Kidney (tissue), 14 donors: ENCODE measurements around the gene AMOTL2. TPM values are rescaled to one million over a fixed set of nuclear protein-coding genes. Genes with fewer than 3 reads are reported as not detected.
A peak's percentile ranks its signal among the peaks of the same experiment; 100 is the strongest.

Source experiments
- DNase-seq, 5 donors: peaks; one replicate each; pipeline ENCODE4 v3.0.0-alpha.2; 2013 to 2020
- FAIRE-seq: peaks from 2 replicates; lab custom pipeline; 2012; peaks lifted over from hg19 to GRCh38; lab: Jason Lieb, UNC
- H3K27ac ChIP-seq, 2 donors: one replicate each; pipeline ENCODE4 v1.7.0; 2013; ENCODE audit warnings: low read depth in 2 of 2, low read length in 2 of 2, inconsistent platforms in 1 of 2
- H3K27me3 ChIP-seq: one replicate; pipeline ENCODE4 v1.7.1; 2013; ENCODE audit warnings: low read length, inconsistent platforms; ENCODE audit not compliant: control insufficient read depth, insufficient read depth
- H3K36me3 ChIP-seq, 3 donors: one replicate each; pipeline versions ENCODE4 v1.7.0 to v1.7.1; 2013; ENCODE audit warnings: low read length in 3 of 3, control low read depth in 1 of 3, inconsistent platforms in 1 of 3; ENCODE audit not compliant: insufficient read depth in 3 of 3, control insufficient read depth in 2 of 3
- H3K4me1 ChIP-seq, 3 donors: one replicate each; pipeline versions ENCODE4 v1.7.0 to v1.7.1; 2013; ENCODE audit warnings: low read length in 3 of 3, inconsistent platforms in 1 of 3, low read depth in 1 of 3; ENCODE audit not compliant: control insufficient read depth in 2 of 3, insufficient read depth in 2 of 3
- H3K4me3 ChIP-seq, 3 donors: one replicate each; pipeline versions ENCODE4 v1.7.0 to v1.8.1; 2013; ENCODE audit warnings: low read length in 3 of 3, control low read depth in 1 of 3, inconsistent platforms in 1 of 3
- H3K9ac ChIP-seq, 3 donors: one replicate each; pipeline versions ENCODE4 v1.7.0 to v1.7.1; 2013; ENCODE audit warnings: low read length in 3 of 3, control low read depth in 1 of 3, inconsistent platforms in 1 of 3
- H3K9me3 ChIP-seq, 3 donors: one replicate each; pipeline versions ENCODE4 v1.7.0 to v1.7.1; 2013; ENCODE audit warnings: low read length in 3 of 3, control low read depth in 1 of 3, inconsistent platforms in 1 of 3; ENCODE audit not compliant: control insufficient read depth in 2 of 3, insufficient read depth in 1 of 3
- intact Hi-C: fragments of 100-400 bp; cut with DNase I; formaldehyde crosslinking; loops from one replicate; pipeline ENCODE4 v1.11.1; 2022
- polyA plus RNA-seq: library from polyadenylated mRNA; stranded (reverse); fragments of 350-450 nt; fragmentation: Illumina TruSeq; extraction: RNeasy Lipid Tissue Mini Kit (QIAGEN cat#74804); gene quantifications from one replicate; pipeline ENCODE4 v1.2.3, GENCODE V29; 2014; ENCODE audit warnings: low read depth, low replicate concordance; ENCODE audit not compliant: insufficient read depth
- total RNA-seq: library from RNA; stranded (reverse); fragmentation: NEBNext Ultra II Directional; extraction: Animal tissue kit (Norgen Biotek cat#: 25700); gene quantifications from one replicate; pipeline ENCODE4 v1.2.1, GENCODE V29; 2021
- TF ChIP-seq, protein P1 (sequence below): IDR thresholded peaks from 3 replicates; pipeline ENCODE4 v1.5.1; 2012; ENCODE audit warnings: mild to moderate bottlenecking, moderate library complexity, borderline replicate concordance; ENCODE audit not compliant: insufficient read depth; ENCODE audit errors: extremely low read depth
- donor health status: control.
- donor health status: control.
- donor health status: control.
- donor health status: control.
- donor health status: control.
- donor health status: DM: yes; HTN: yes; CAD: no.
- donor health status: Normal renal cell carcinoma (clear cell type).

AMOTL2 gene
- total and polyA plus RNA-seq, 2 donors from 2014 or later = 19.5 to 83.5 TPM

DNA sequence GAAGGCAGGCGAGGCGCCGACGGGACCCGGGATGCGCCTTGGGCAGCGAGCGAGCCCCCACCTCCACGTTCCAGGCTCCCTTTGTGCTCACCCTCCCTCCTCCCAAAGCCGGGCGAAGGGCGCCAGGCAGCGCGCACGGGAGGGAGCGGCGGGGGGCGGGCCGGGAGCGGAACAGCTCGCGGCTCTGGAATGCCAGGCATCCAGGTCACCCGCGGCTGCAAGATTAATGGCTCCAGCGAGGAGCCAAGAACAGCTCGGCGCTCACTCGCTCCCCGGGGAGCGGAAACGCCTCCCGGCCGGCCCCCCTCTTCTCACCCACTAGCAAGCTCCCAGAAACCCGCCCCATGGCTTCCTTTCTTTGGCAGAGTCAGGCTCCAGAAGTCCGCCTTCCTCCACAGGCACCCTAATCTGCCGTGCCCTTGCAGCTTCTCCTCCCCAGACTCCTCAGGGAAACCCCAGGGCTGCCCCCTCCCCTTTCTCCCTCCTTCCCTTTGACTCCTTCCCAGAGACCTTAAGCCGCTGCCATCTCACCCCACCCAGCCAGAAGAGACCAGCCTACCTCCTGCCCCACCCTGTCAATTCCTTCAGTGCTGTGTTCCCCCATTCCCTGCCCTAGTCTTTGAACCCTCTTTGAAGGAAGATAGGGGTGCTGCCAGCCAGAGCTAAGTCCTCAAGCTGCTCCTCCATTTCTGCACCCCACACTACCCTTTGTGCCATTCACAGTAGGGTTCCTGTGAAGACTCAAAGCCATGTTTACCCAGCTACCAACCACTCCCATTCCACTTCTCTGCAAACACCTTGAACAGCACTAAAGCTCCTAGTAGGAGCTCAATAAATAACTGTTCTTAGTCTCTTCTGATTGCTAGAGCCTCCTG, 9.9 kb downstream of the AMOTL2 start:
- H3K9me3 ChIP-seq = no peaks in the 10 kb centered on the region
- H3K9ac ChIP-seq = peak overlapping the region in 1 of 3 donors; percentile 74
- H3K4me1 ChIP-seq = peaks cover 10 to 89% (median 89%) of the 10 kb centered on the region in 3 donors
- H3K4me3 ChIP-seq = peak overlapping the region in 2 of 3 donors; percentile 8 to 23
- H3K27ac ChIP-seq = peak overlapping the region; percentile 91 to 93
- FAIRE-seq = no peak
- TF ChIP-seq, protein P1, sequence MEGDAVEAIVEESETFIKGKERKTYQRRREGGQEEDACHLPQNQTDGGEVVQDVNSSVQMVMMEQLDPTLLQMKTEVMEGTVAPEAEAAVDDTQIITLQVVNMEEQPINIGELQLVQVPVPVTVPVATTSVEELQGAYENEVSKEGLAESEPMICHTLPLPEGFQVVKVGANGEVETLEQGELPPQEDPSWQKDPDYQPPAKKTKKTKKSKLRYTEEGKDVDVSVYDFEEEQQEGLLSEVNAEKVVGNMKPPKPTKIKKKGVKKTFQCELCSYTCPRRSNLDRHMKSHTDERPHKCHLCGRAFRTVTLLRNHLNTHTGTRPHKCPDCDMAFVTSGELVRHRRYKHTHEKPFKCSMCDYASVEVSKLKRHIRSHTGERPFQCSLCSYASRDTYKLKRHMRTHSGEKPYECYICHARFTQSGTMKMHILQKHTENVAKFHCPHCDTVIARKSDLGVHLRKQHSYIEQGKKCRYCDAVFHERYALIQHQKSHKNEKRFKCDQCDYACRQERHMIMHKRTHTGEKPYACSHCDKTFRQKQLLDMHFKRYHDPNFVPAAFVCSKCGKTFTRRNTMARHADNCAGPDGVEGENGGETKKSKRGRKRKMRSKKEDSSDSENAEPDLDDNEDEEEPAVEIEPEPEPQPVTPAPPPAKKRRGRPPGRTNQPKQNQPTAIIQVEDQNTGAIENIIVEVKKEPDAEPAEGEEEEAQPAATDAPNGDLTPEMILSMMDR = no peak
- peak; percentile 97 to 99 (median 98) for DNase-seq
- no peaks in the 10 kb centered on the region for H3K27me3 ChIP-seq
- peaks cover 27 to 94% (median 67%) of the 10 kb centered on the region in 3 donors for H3K36me3 ChIP-seq
- intact Hi-C loops = loop anchor here (5.0 kb wide), 1 partner anchor 52 kb away; no protein-coding TSS in a partner anchor

DNA sequence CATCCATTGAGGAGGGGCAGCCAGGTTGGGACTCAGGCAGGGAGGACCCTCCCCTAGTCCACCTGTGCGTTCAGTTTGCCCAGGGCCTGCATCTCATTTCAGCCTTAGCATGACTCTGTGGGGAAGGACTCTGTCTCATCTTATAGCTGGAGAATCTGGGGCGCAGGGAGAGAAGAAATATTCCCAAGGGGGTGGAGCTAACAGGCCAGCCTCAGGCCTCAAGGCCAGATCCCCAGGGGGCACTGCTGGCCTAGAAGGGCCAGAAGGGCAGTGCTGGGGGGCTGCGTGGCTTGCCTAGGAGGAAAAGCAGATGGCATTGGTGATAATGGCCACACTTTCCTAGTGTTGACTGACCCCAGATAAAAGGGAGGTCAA, 10.9 kb downstream of the AMOTL2 start:
- TF ChIP-seq, protein P1 = no peak
- intact Hi-C loops = loop anchor here (5.0 kb wide), 1 partner anchor 51 kb away; no protein-coding TSS in a partner anchor
- H3K4me3 ChIP-seq = peak overlapping the region in 1 of 3 donors; percentile 23
- FAIRE-seq (no peak), DNase-seq (peak in 1 of 5 donors; percentile 83)
- H3K9me3 ChIP-seq = no peaks in the 10 kb centered on the region
- H3K36me3 ChIP-seq = peaks cover 25 to 94% (median 65%) of the 10 kb centered on the region in 3 donors
- H3K27me3 ChIP-seq = no peaks in the 10 kb centered on the region
- peak overlapping the region; percentile 91 to 93 for H3K27ac ChIP-seq
- H3K4me1 ChIP-seq = peaks cover 13 to 89% (median 89%) of the 10 kb centered on the region in 3 donors
- peak overlapping the region in 2 of 3 donors; percentile 27 to 74 for H3K9ac ChIP-seq

DNA sequence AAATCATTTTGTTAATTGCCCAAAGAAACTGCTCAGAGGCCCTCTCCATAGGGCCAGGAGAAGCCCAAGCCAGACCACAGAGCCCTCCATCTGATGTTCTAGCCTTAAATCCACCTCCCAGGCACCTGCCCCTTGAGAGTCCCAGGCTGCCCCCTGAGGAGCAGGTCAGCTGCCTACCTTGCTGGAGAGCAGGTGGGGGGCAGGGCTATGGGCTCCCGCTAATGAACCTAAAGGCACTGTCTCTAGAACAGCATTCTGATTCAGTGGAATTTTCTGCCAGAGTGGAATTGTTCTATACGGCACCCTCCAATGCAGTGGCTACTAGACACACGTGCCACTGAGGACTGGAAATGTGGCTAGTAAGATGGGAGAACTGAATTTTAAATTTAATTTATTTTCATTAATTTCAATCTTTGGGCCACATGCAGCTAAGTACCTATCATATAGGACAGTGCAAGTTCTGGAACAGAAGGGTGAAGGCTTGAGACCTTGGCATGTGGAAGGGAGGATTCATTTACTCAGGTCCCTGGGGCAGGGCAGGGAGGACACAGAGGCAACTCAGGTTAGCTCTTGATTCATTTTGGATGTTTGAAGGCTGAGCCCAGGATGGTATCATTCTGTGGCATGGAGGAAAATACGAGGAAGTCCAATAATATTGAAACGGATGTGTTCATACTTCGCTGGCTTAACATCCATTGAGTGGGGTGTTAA, 11.4 kb downstream of the AMOTL2 start:
- Histone ChIP-seq H3K36me3 (peaks cover 28 to 94% (median 65%) of the 10 kb centered on the region in 3 donors), H3K4me1 (peaks cover 18 to 89% (median 88%) of the 10 kb centered on the region in 3 donors), H3K27ac (peak overlapping the region; percentile 91 to 93), H3K27me3 (no peaks in the 10 kb centered on the region), H3K4me3 (peak overlapping the region in 1 of 3 donors; percentile 23), H3K9me3 (no peaks in the 10 kb centered on the region), H3K9ac (peak overlapping the region in 1 of 3 donors; percentile 74)
- FAIRE-seq (no peak), DNase-seq (peak in 1 of 5 donors; percentile 40)
- TF ChIP-seq, protein P1 = no peak
- intact Hi-C loops = loop anchor here (5.0 kb wide), 1 partner anchor 51 kb away; no protein-coding TSS in a partner anchor
